PC-9 (cell line): ENCODE measurements around the gene RPL23. TPM values are rescaled to one million over a fixed set of nuclear protein-coding genes. Genes with fewer than 3 reads are reported as not detected.
A peak's percentile ranks its signal among the peaks of the same experiment; 100 is the strongest.

Experiments
- BruUV-seq: library from RNA; stranded (reverse); fragments of 400-500 nt; replicated peaks from 2 replicates; lab custom pipeline; 2021; lab: Mats Ljungman, UMichigan
- CTCF ChIA-PET: fragments of 300-600 bp; sonication (Branson Sonifier 250); formaldehyde crosslinking; loops from one replicate; lab custom pipeline; 2022; ENCODE audit warnings: antibody characterized with exemption; lab: Charles Lee
- POLR2A ChIA-PET: fragments of 300-600 bp; sonication (Branson Sonifier 250); formaldehyde crosslinking; loops from one replicate; lab custom pipeline; 2022; ENCODE audit warnings: antibody characterized with exemption; ENCODE audit not compliant: unreplicated experiment; lab: Charles Lee
- DNase-seq, 2 experiments: peaks; one replicate each; pipeline versions ENCODE4 v3.0.0 to v3.0.0-alpha.2; 2015 to 2022; ENCODE audit warnings: mixed read lengths in 1 of 2
- H2AFZ ChIP-seq: fragments of 200-600 bp; sonication (generic); 2 replicates; pipeline ENCODE4 v1.8.1; 2017; ENCODE audit warnings: antibody characterized with exemption
- H3F3A ChIP-seq: fragments of 200-600 bp; sonication (generic); 2 replicates; pipeline ENCODE4 v1.8.1; 2017; ENCODE audit warnings: antibody characterized with exemption, mild to moderate bottlenecking, low read depth; ENCODE audit not compliant: insufficient read depth
- H3K27ac ChIP-seq: fragments of 200-600 bp; sonication (generic); 2 replicates; pipeline ENCODE4 v1.6.1; 2016; ENCODE audit warnings: mixed run types
- H3K27me3 ChIP-seq: fragments of 200-600 bp; sonication (generic); 2 replicates; pipeline ENCODE4 v1.6.1; 2016; ENCODE audit warnings: low read depth, mixed run types; ENCODE audit not compliant: insufficient read depth
- H3K36me3 ChIP-seq: fragments of 200-600 bp; sonication (generic); 2 replicates; pipeline ENCODE4 v1.6.1; 2016; ENCODE audit warnings: low read depth, mixed run types
- H3K4me1 ChIP-seq: fragments of 200-600 bp; sonication (generic); replicated peaks from 2 replicates; pipeline ENCODE4 v1.6.1; 2016; ENCODE audit warnings: mixed run types; ENCODE audit not compliant: insufficient read depth
- H3K4me2 ChIP-seq: fragments of 200-600 bp; sonication (generic); 2 replicates; pipeline ENCODE4 v1.6.1; 2017; ENCODE audit warnings: mixed run types
- H3K4me3 ChIP-seq: fragments of 200-600 bp; sonication (generic); 2 replicates; pipeline ENCODE4 v1.6.1; 2016; ENCODE audit warnings: mixed run types
- H3K79me2 ChIP-seq: fragments of 200-600 bp; sonication (generic); 2 replicates; pipeline ENCODE4 v1.6.1; 2017; ENCODE audit warnings: low read depth, mixed run types
- H3K9me2 ChIP-seq: fragments of 200-600 bp; sonication (generic); 2 replicates; pipeline ENCODE4 v1.8.1; 2017; ENCODE audit warnings: mild to moderate bottlenecking; ENCODE audit not compliant: insufficient read depth
- H3K9me3 ChIP-seq: fragments of 200-600 bp; sonication (generic); 2 replicates; pipeline ENCODE4 v1.8.1; 2016; ENCODE audit warnings: low read depth; ENCODE audit not compliant: insufficient read depth
- H4K20me1 ChIP-seq: fragments of 200-600 bp; sonication (generic); 2 replicates; pipeline ENCODE4 v1.8.1; 2017; ENCODE audit not compliant: insufficient read depth
- EZH2 ChIP-seq: fragments of 200-600 bp; sonication (generic); IDR thresholded peaks from 2 replicates; pipeline ENCODE4 v1.8.0; 2017; ENCODE audit warnings: antibody characterized with exemption, low read depth
- intact Hi-C: fragments of 100-400 bp; cut with micrococcal nuclease; formaldehyde crosslinking; loops from one replicate; pipeline ENCODE4 v1.10.0; 2022; ENCODE audit not compliant: unreplicated experiment
- total RNA-seq: library from RNA; stranded (reverse); gene quantifications from 2 replicates; pipeline ENCODE4 v1.2.3, GENCODE V29; 2021
- TF ChIP-seq, protein P1 (sequence below): fragments of 200-600 bp; sonication (generic); conservative IDR thresholded peaks from 2 replicates; pipeline ENCODE4 v1.6.1; 2017; ENCODE audit warnings: mixed run types, antibody characterized with exemption, mild to moderate bottlenecking, moderate library complexity

Gene RPL23
- total RNA-seq, 1 experiment from 2014 or later, result 1,146 TPM

DNA sequence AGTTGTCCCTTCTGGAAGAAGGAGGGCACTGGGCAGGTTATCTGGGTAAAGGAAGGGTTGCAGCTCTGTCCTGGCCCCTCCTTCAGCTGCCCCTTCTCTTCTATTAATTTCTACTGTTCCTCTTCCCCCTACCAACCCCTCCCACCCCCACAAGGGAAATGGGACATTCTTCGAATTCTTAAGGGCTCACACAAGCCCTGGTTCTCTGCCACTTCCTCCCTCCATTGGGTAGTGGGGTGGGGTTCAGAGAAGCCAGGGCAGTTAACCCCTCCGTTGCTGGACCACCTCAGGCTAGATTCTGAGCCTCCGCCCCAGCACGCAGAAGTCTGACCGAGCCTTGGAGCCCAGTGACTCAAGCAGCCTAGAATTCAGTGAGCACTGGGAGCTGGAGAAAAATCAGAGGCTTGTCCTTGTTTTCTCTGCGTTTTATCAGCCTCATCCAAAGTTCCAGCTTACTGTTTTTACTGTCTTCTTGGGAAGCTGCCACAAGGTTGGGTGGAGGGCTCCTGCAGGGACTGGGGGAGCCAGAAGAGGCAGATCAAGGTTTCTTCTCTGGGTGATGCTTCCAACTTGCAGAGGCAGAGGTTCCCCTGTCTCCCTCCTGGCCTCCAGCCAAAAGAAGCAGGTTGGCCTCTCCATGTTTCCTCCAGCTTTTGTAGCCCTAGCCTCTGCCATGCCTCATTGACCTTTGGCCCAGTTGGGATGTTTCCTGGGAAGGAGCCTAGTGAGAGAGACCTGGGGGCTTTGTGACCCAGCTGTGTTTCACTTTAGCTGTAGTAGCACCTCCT lies 26.6 kb upstream of the RPL23 start:
- H3K27me3 ChIP-seq, result no peaks in the 10 kb centered on the region
- peaks cover 69% of the 10 kb centered on the region for H4K20me1 ChIP-seq
- H2AFZ ChIP-seq, result no peak overlapping the region
- no peaks in the 10 kb centered on the region for H3K9me3 ChIP-seq
- BruUV-seq, result no TSS peak
- H3K79me2 ChIP-seq, result peaks cover 90% of the 10 kb centered on the region
- peak overlapping the region; percentile 69 for H3K4me2 ChIP-seq
- peak overlapping the region; percentile 38; the same call in 1 of the 2 replicates for H3K4me3 ChIP-seq
- intact Hi-C loops, result no loop called here
- H3F3A ChIP-seq, result peaks cover 78% of the 10 kb centered on the region
- H3K27ac ChIP-seq, result peak overlapping the region; percentile 77
- ChIA-PET CTCF (no interaction called here), POLR2A (interaction anchor here (0.6 to 1.1 kb wide), 4 partner anchors 9 to 79 kb away, joined by 3 to 7 read pairs (median 4); partner anchors contain the start of gene RPL23)
- no peaks in the 10 kb centered on the region for H3K9me2 ChIP-seq
- peaks cover 84% of the 10 kb centered on the region for H3K4me1 ChIP-seq
- peak; percentile 89 to 93 for DNase-seq
- peaks cover 29% of the 10 kb centered on the region for H3K36me3 ChIP-seq
- no peak for TF ChIP-seq EZH2
- TF ChIP-seq, protein P1, sequence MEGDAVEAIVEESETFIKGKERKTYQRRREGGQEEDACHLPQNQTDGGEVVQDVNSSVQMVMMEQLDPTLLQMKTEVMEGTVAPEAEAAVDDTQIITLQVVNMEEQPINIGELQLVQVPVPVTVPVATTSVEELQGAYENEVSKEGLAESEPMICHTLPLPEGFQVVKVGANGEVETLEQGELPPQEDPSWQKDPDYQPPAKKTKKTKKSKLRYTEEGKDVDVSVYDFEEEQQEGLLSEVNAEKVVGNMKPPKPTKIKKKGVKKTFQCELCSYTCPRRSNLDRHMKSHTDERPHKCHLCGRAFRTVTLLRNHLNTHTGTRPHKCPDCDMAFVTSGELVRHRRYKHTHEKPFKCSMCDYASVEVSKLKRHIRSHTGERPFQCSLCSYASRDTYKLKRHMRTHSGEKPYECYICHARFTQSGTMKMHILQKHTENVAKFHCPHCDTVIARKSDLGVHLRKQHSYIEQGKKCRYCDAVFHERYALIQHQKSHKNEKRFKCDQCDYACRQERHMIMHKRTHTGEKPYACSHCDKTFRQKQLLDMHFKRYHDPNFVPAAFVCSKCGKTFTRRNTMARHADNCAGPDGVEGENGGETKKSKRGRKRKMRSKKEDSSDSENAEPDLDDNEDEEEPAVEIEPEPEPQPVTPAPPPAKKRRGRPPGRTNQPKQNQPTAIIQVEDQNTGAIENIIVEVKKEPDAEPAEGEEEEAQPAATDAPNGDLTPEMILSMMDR, result no peak

DNA sequence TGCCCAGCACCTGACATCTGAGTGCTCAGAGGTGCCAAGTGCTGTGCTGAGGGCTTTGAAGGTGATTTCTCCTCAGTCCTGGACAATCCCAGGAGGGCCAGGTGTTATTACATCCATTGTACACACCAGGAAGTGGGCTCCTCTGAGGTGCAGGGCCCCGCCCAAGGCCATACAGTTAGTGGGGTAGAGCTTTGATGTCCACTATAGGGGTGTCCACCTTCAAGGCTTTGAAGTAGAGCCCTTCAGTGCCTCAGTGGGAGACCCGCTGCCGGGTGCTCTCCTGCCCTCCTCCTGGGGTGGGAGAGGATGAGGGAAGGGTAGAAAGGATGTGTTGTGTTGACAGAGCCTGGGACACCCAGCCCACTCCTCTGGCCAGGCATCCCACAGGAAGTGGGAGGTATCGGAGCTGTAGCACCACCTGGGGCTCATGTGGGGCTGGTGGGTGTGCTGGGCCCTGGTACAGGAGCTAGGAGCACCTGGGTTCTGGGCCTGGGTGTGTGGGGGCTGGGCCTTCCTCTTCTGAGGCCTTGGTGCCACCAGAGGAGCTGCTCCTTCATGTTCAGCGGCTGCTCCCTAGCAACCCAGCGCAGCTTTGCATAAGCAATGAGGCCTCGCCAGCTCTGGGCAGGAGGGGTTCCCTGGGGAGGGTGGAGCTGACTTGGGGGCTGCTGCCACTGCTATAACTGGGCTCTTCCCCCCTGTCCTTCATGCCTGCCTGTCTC lies 23.8 kb upstream of the RPL23 start:
- Histone ChIP-seq H3K4me3 (no peak overlapping the region), H3K9me3 (no peaks in the 10 kb centered on the region), H3K9me2 (no peaks in the 10 kb centered on the region), H3K4me1 (peaks cover 93% of the 10 kb centered on the region), H2AFZ (no peak overlapping the region), H3K36me3 (peaks cover 14% of the 10 kb centered on the region), H3F3A (peaks cover 75% of the 10 kb centered on the region), H3K4me2 (peak overlapping the region; percentile 69), H3K27me3 (no peaks in the 10 kb centered on the region), H4K20me1 (peaks cover 73% of the 10 kb centered on the region), H3K27ac (peak overlapping the region; percentile 77), H3K79me2 (peaks cover 90% of the 10 kb centered on the region)
- intact Hi-C loops, result no loop called here
- BruUV-seq, result no TSS peak
- TF ChIP-seq, protein P1, result no peak
- no peak for TF ChIP-seq EZH2
- ChIA-PET CTCF (no interaction called here), POLR2A (interaction anchor here (0.5 to 0.6 kb wide), 2 partner anchors 90 to 126 kb away, joined by 4 read pairs; partner anchors contain the start of gene FBXO47)
- DNase-seq, result no peak

DNA sequence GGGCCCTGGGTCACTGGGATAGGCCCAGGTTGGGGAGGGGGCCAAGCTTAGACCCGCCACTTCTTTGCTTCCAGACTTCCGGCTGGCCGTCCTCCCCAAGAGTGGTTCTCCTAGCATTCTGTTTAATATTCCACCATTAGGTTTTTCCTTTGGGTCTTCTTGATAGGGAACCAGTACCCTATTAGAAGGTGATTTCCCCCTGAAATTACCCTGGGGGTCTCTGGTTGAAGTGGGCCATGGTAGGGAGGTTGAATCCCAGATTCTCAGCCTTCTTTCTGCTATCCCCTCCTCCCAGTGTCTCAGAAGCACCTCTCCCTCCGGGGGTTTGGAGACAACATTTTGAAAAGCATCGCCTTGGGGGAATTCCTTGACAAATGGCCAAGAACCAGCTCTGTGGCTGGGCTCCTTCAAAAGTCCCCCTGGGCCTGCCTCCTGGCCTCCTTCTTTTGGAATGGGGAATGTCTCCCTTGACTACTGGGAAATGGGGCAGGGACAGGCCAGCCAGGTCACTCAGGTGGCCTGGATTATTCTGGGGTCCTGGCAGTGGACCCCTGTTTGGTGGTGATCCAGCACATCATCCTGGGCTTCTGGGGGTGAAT lies 22.1 kb upstream of the RPL23 start:
- H2AFZ ChIP-seq, result no peak overlapping the region
- peaks cover 84% of the 10 kb centered on the region for H3K4me1 ChIP-seq
- H3F3A ChIP-seq, result peaks cover 66% of the 10 kb centered on the region
- H3K4me2 ChIP-seq, result peak overlapping the region; percentile 79
- no peaks in the 10 kb centered on the region for H3K27me3 ChIP-seq
- H3K27ac ChIP-seq, result peak overlapping the region; percentile 40
- no peaks in the 10 kb centered on the region for H3K9me2 ChIP-seq
- ChIA-PET CTCF (interaction anchor here (1.2 kb wide), 1 partner anchor 23 kb away, joined by 9 read pairs; no protein-coding TSS in a partner anchor), POLR2A (interaction anchor here (0.6 kb wide), 1 partner anchor 137 kb away, joined by 3 read pairs; no protein-coding TSS in a partner anchor)
- H3K4me3 ChIP-seq, result no peak overlapping the region
- H4K20me1 ChIP-seq, result peaks cover 62% of the 10 kb centered on the region
- no peaks in the 10 kb centered on the region for H3K9me3 ChIP-seq
- peaks cover 8% of the 10 kb centered on the region for H3K36me3 ChIP-seq
- peak in 1 of 2 experiments; percentile 45 for DNase-seq
- peaks cover 90% of the 10 kb centered on the region for H3K79me2 ChIP-seq
- TF ChIP-seq EZH2, result no peak
- TF ChIP-seq, protein P1, result no peak
- BruUV-seq, result no TSS peak
- intact Hi-C loops, result no loop called here
